K562 (cell line): ENCODE results near the gene SCN2B. TPM values are rescaled to one million over a fixed set of nuclear protein-coding genes. Genes with fewer than 3 reads are reported as not detected.

Experiments
- ARHGAP35 ChIP-seq: fragments of 450-650 bp; IDR thresholded peaks from 2 replicates; pipeline ENCODE4 v1.6.1; 2018; ENCODE audit not compliant: partially characterized antibody
- CBX1 ChIP-seq: sonication (generic); IDR thresholded peaks from 2 replicates; pipeline ENCODE4 v1.6.1; 2016; ENCODE audit warnings: antibody characterized with exemption, low read depth, mild to moderate bottlenecking
- CBX3 ChIP-seq, 2 experiments: IDR thresholded peaks; 1 replicate in 1 of 2; 2 replicates in 1 of 2; pipeline ENCODE4 v1.6.1; 2012; ENCODE audit warnings: inconsistent platforms in 2 of 2, low read length in 2 of 2, borderline replicate concordance in 1 of 2, control low read depth in 1 of 2
- GTF2F1 ChIP-seq: IDR thresholded peaks from 2 replicates; pipeline ENCODE4 v1.6.1; 2011; ENCODE audit warnings: low read depth, low read length, improper control_type of control experiment
- KLF10 ChIP-seq: fragments of 250-450 bp; sonication (Bioruptor Pico); IDR thresholded peaks from 2 replicates; pipeline ENCODE4 v1.6.1; 2021; ENCODE audit warnings: matching md5 sums
- MNT ChIP-seq, 2 experiments: fragments of 450-650 bp; conservative IDR thresholded peaks; 2 replicates each; pipeline ENCODE4 v1.6.1; 2017; ENCODE audit warnings: mild to moderate bottlenecking in 2 of 2, moderate library complexity in 2 of 2
- NONO ChIP-seq, 2 experiments: fragments of 200-400 bp in 1 of 2; fragments of 450-650 bp in 1 of 2; formaldehyde crosslinking in 1 of 2; IDR thresholded peaks; 2 replicates each; pipeline ENCODE4 v1.6.1; 2017; ENCODE audit warnings: low read depth in 2 of 2, mild to moderate bottlenecking in 2 of 2, moderate library complexity in 2 of 2, low read length in 1 of 2
- NR2F6 ChIP-seq: fragments of 450-650 bp; formaldehyde crosslinking; IDR thresholded peaks from 2 replicates; pipeline ENCODE4 v1.4.0; 2020; ENCODE audit warnings: mild to moderate bottlenecking
- PHB ChIP-seq: fragments of 250-450 bp; sonication (Bioruptor Pico); IDR thresholded peaks from 2 replicates; pipeline ENCODE4 v1.5.0; 2021
- PHF21A ChIP-seq: fragments of 450-650 bp; IDR thresholded peaks from 2 replicates; pipeline ENCODE4 v1.6.1; 2017; ENCODE audit warnings: low read depth, borderline replicate concordance
- PML ChIP-seq: IDR thresholded peaks from 2 replicates; pipeline ENCODE4 v1.6.1; 2012; ENCODE audit warnings: low read length, inconsistent platforms
- POLR2A ChIP-seq: fragments of 450-650 bp; conservative IDR thresholded peaks from 2 replicates; pipeline ENCODE4 v1.6.1; 2016
- POLR2AphosphoS5 ChIP-seq: IDR thresholded peaks from 2 replicates; pipeline ENCODE4 v1.6.1; 2011; ENCODE audit warnings: mild to moderate bottlenecking, low read depth, low read length, moderate library complexity; ENCODE audit not compliant: control insufficient read depth, insufficient read depth
- POLR2G ChIP-seq: fragments of 200-400 bp; formaldehyde crosslinking; IDR thresholded peaks from 2 replicates; pipeline ENCODE4 v1.6.1; 2017; ENCODE audit warnings: low read depth, mild to moderate bottlenecking, antibody characterized with exemption, low read length, moderate library complexity
- SMAD1 ChIP-seq: fragments of 150-350 bp; IDR thresholded peaks from 2 replicates; pipeline ENCODE4 v1.6.1; 2014; ENCODE audit warnings: low read length, low read depth; ENCODE audit not compliant: partially characterized antibody
- SUPT5H ChIP-seq: fragments of 450-650 bp; IDR thresholded peaks from 2 replicates; pipeline ENCODE4 v1.6.1; 2016
- TBP ChIP-seq: optimal IDR thresholded peaks from 2 replicates; pipeline ENCODE3; 2011; ENCODE audit warnings: low read depth, low read length, improper control_type of control experiment
- THRB ChIP-seq: fragments of 450-650 bp; formaldehyde crosslinking; conservative IDR thresholded peaks from 2 replicates; pipeline ENCODE4 v1.4.0; 2022; ENCODE audit warnings: mild to moderate bottlenecking, missing genetic modification characterization
- ZBED1 ChIP-seq: IDR thresholded peaks from 2 replicates; pipeline ENCODE4 v1.6.1; 2014
- ZFP30 ChIP-seq: fragments of 250-450 bp; sonication (Bioruptor Pico); IDR thresholded peaks from 2 replicates; pipeline ENCODE4 v1.8.0; 2022; ENCODE audit warnings: moderate library complexity, mild to moderate bottlenecking, inconsistent platforms, borderline replicate concordance
- ZNF143 ChIP-seq: sonication (generic); formaldehyde crosslinking; IDR thresholded peaks from 2 replicates; pipeline ENCODE4 v1.9.0; 2022; ENCODE audit warnings: mild to moderate bottlenecking, missing genetic modification reagents
- ZNF717 ChIP-seq: fragments of 250-450 bp; sonication (Bioruptor Pico); IDR thresholded peaks from 2 replicates; pipeline ENCODE4 v1.5.0; 2021
- ZNF780A ChIP-seq: fragments of 250-450 bp; sonication (Bioruptor Pico); IDR thresholded peaks from 2 replicates; pipeline ENCODE4 v1.5.0; 2021; ENCODE audit warnings: mild to moderate bottlenecking
- polyA plus RNA-seq, 8 experiments: library from polyadenylated mRNA; depleted of rRNA in 4 of 8; stranded (reverse) in 5 of 8; unstranded in 3 of 8; fragments of >200 nt; fragmentation: Nextera tagmentation in 2 of 8; fragmentation: Illumina TruSeq in 1 of 8; extraction: Ambion mirVana in 2 of 8; extraction: Trizol in 1 of 8; gene quantifications; 2 replicates each; pipeline versions ENCODE4 v1.2.1 to v1.2.3, GENCODE V29; 2011 to 2014; ENCODE audit warnings: inconsistent platforms in 1 of 8, missing spikeins in 1 of 8
- total RNA-seq, 7 experiments: library from RNA; depleted of rRNA in 6 of 7; stranded (reverse); fragments of >200 nt in 6 of 7; fragmentation: Illumina TruSeq in 2 of 7; extraction: Trizol in 2 of 7; gene quantifications; 2 replicates each; pipeline versions ENCODE4 v1.2.1 to v1.2.3, GENCODE V29; 2011 to 2021; ENCODE audit warnings: low replicate concordance in 1 of 7
- TF ChIP-seq, protein P1 (sequence below): fragments of 250-450 bp; sonication (Bioruptor Pico); IDR thresholded peaks from 2 replicates; pipeline ENCODE4 v1.9.0; 2021; ENCODE audit warnings: mild to moderate bottlenecking
- TF ChIP-seq, protein P2 (sequence below): fragments of 250-450 bp; sonication (Bioruptor Pico); IDR thresholded peaks from 2 replicates; pipeline ENCODE4 v1.8.0; 2021; ENCODE audit warnings: moderate library complexity, mild to moderate bottlenecking, inconsistent platforms
- TF ChIP-seq, protein P3 (sequence below): fragments of 450-650 bp; formaldehyde crosslinking; IDR thresholded peaks from 2 replicates; pipeline ENCODE4 v1.4.0; 2022; ENCODE audit warnings: missing genetic modification characterization

SCN2B gene
- total and polyA plus RNA-seq, 9 of the 15 experiments (the other 6 are each of a cell fraction or from before 2014, with no cell fraction given) = not detected

GRCh38 chr11:118126082-118126838 lies 50.2 kb downstream of the SCN2B start (continued):
- TF ChIP-seq NONO (IDR thresholded peaks at IDR 0.05; ENCODE audit: low read depth in 2 of 2, low read length in 1 of 2) (0 out of 4 replicates have a peak, but pooled peaks of 1 of the 2 experiments have one; percentile 22), SMAD1 (peak; percentile 58), PHF21A (no peak), PHB (CRISPR knock-in tag) (peak; percentile 84; the same call in 1 of the 2 replicates), CBX1 (peak; percentile 95), POLR2G (peak; percentile 28; the same call in 1 of the 2 replicates), SUPT5H (peak; percentile 86), ZNF143 (CRISPR knock-in tag) (peak; percentile 72), POLR2A (peak; percentile 90), ARHGAP35 (peak; percentile 70), GTF2F1 (peak; percentile 94), PML (peak; percentile 98), ZNF717 (CRISPR knock-in tag) (peak; percentile 84; the same call in 1 of the 2 replicates), THRB (CRISPR knock-in tag) (peak; percentile 98), ZFP30 (CRISPR knock-in tag) (peak; percentile 57; the same call in 1 of the 2 replicates), MNT (conservative IDR thresholded peaks at IDR 0.05) (no peak), ZNF780A (0 out of 2 replicates have a peak, but pooled peaks have one; percentile 74), CBX3 (IDR thresholded peaks at IDR 0.05; ENCODE audit: borderline replicate concordance in 1 of 2, low read length in 2 of 2) (peak in 1 of 2 experiments; percentile 17; a peak in 1 of 3 replicates), NR2F6 (CRISPR knock-in tag) (0 out of 2 replicates have a peak, but pooled peaks have one; percentile 22), POLR2AphosphoS5 (peak; percentile 95), KLF10 (CRISPR knock-in tag) (peak; percentile 84), TBP (peak; percentile 97), ZBED1 (peak; percentile 94; the same call in 1 of the 2 replicates)
- TF ChIP-seq, protein P1, sequence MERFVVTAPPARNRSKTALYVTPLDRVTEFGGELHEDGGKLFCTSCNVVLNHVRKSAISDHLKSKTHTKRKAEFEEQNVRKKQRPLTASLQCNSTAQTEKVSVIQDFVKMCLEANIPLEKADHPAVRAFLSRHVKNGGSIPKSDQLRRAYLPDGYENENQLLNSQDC (CRISPR knock-in tag) = peak; percentile 97
- TF ChIP-seq, protein P2, sequence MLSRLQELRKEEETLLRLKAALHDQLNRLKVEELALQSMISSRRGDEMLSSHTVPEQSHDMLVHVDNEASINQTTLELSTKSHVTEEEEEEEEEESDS = peak; percentile 80
- TF ChIP-seq, protein P3, sequence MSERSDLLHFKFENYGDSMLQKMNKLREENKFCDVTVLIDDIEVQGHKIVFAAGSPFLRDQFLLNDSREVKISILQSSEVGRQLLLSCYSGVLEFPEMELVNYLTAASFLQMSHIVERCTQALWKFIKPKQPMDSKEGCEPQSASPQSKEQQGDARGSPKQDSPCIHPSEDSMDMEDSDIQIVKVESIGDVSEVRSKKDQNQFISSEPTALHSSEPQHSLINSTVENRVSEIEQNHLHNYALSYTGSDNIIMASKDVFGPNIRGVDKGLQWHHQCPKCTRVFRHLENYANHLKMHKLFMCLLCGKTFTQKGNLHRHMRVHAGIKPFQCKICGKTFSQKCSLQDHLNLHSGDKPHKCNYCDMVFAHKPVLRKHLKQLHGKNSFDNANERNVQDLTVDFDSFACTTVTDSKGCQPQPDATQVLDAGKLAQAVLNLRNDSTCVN (CRISPR knock-in tag) = peak; percentile 97
